OCI-LY7 (cell line): ENCODE measurements around the gene WDR49. TPM values are rescaled to one million over a fixed set of nuclear protein-coding genes. Genes with fewer than 3 reads are reported as not detected.

Experiments used
- BruUV-seq: library from RNA; stranded (reverse); fragments of 400-500 nt; replicated peaks from 2 replicates; lab custom pipeline; 2021; lab: Mats Ljungman, UMichigan
- CTCF ChIA-PET: fragments of 300-600 bp; sonication (Branson Sonifier 250); formaldehyde crosslinking; loops from one replicate; lab custom pipeline; 2022; ENCODE audit warnings: antibody characterized with exemption; ENCODE audit not compliant: unreplicated experiment; lab: Charles Lee
- POLR2A ChIA-PET: fragments of 300-600 bp; sonication (Branson Sonifier 250); formaldehyde crosslinking; loops from one replicate; lab custom pipeline; 2022; ENCODE audit warnings: antibody characterized with exemption; lab: Charles Lee
- DNase-seq: peaks from one replicate; pipeline ENCODE4 v3.0.0-alpha.2; 2015; ENCODE audit warnings: low spot score
- H2AFZ ChIP-seq: fragments of 200-600 bp; sonication (generic), shearing (Covaris generic); 2 replicates; pipeline ENCODE4 v1.6.1; 2014; ENCODE audit warnings: mild to moderate bottlenecking, antibody characterized with exemption, low read length, moderate library complexity
- H3K27ac ChIP-seq: fragments of 200-600 bp; sonication (generic); 2 replicates; pipeline ENCODE4 v1.5.1; 2014; ENCODE audit warnings: mixed run types, low read depth, mild to moderate bottlenecking, moderate library complexity, low read length, inconsistent platforms; ENCODE audit not compliant: poor library complexity, severe bottlenecking
- H3K36me3 ChIP-seq: fragments of 200-600 bp; sonication (generic); 2 replicates; pipeline ENCODE4 v1.6.1; 2014; ENCODE audit warnings: mild to moderate bottlenecking, antibody characterized with exemption, low read length, moderate library complexity, mixed read lengths; ENCODE audit not compliant: insufficient read depth
- H3K4me1 ChIP-seq: fragments of 200-600 bp; sonication (generic); 2 replicates; pipeline ENCODE4 v1.5.1; 2014; ENCODE audit warnings: mild to moderate bottlenecking, low read length; ENCODE audit not compliant: insufficient read depth, poor library complexity, severe bottlenecking
- H3K4me2 ChIP-seq: fragments of 200-600 bp; sonication (generic); 2 replicates; pipeline ENCODE4 v1.6.1; 2014; ENCODE audit warnings: mild to moderate bottlenecking, low read length
- H3K4me3 ChIP-seq: fragments of 200-600 bp; sonication (generic); 2 replicates; pipeline ENCODE4 v1.5.1; 2014; ENCODE audit warnings: mild to moderate bottlenecking, low read depth, low read length; ENCODE audit not compliant: poor library complexity, severe bottlenecking
- H3K79me2 ChIP-seq: fragments of 200-600 bp; sonication (generic); 2 replicates; pipeline ENCODE4 v1.6.1; 2016; ENCODE audit warnings: low read depth, mild to moderate bottlenecking, low read length, moderate library complexity, mixed read lengths; ENCODE audit not compliant: insufficient read depth
- H3K9me2 ChIP-seq: fragments of 200-600 bp; sonication (generic); 2 replicates; pipeline ENCODE4 v1.6.1; 2016; ENCODE audit warnings: mild to moderate bottlenecking, low read length, mixed read lengths; ENCODE audit not compliant: insufficient read depth
- H3K9me3 ChIP-seq: fragments of 200-600 bp; sonication (generic); 2 replicates; pipeline ENCODE4 v1.6.1; 2014; ENCODE audit warnings: mild to moderate bottlenecking, mixed run types, low read length, mixed read lengths
- H4K20me1 ChIP-seq: fragments of 200-600 bp; sonication (generic); 2 replicates; pipeline ENCODE4 v1.6.1; 2014; ENCODE audit warnings: mild to moderate bottlenecking, antibody characterized with exemption, low read length, moderate library complexity, mixed read lengths; ENCODE audit not compliant: insufficient read depth
- EZH2phosphoT487 ChIP-seq: fragments of 200-600 bp; sonication (generic); IDR thresholded peaks from 2 replicates; pipeline ENCODE4 v1.6.1; 2018; ENCODE audit warnings: low read depth, borderline replicate concordance, mild to moderate bottlenecking, mixed run types, antibody characterized with exemption, low read length, moderate library complexity, mixed read lengths
- intact Hi-C: fragments of 100-400 bp; cut with micrococcal nuclease; formaldehyde crosslinking; loops from one replicate; pipeline ENCODE4 v1.10.0; 2022; ENCODE audit not compliant: unreplicated experiment
- total RNA-seq, 2 experiments: library from RNA; depleted of rRNA in 1 of 2; stranded (reverse); fragments of >200 nt in 1 of 2; shearing (Covaris generic) in 1 of 2; gene quantifications; 2 replicates each; pipeline ENCODE4 v1.2.3, GENCODE V29; 2014 to 2022
- TF ChIP-seq, protein P1 (sequence below): fragments of 200-600 bp; sonication (generic); conservative IDR thresholded peaks from 2 replicates; pipeline ENCODE4 v1.5.1; 2014; ENCODE audit warnings: mild to moderate bottlenecking, antibody characterized with exemption, low read length, moderate library complexity, mixed read lengths

Gene WDR49
- total RNA-seq, 2 experiments from 2014 or later: not detected

- H3K79me2 ChIP-seq: no peaks in the 10 kb centered on the region
- no peaks in the 10 kb centered on the region for H3K4me1 ChIP-seq
- H3K27ac ChIP-seq: no peak overlapping the region
- intact Hi-C loops: no loop called here
- H3K4me3 ChIP-seq: no peak overlapping the region
- ChIA-PET POLR2A (no interaction called here), CTCF (no interaction called here)
- H3K9me3 ChIP-seq: no peaks in the 10 kb centered on the region
- H3K9me2 ChIP-seq: no peaks in the 10 kb centered on the region
- no peak for TF ChIP-seq EZH2phosphoT487
- TF ChIP-seq, protein P1, sequence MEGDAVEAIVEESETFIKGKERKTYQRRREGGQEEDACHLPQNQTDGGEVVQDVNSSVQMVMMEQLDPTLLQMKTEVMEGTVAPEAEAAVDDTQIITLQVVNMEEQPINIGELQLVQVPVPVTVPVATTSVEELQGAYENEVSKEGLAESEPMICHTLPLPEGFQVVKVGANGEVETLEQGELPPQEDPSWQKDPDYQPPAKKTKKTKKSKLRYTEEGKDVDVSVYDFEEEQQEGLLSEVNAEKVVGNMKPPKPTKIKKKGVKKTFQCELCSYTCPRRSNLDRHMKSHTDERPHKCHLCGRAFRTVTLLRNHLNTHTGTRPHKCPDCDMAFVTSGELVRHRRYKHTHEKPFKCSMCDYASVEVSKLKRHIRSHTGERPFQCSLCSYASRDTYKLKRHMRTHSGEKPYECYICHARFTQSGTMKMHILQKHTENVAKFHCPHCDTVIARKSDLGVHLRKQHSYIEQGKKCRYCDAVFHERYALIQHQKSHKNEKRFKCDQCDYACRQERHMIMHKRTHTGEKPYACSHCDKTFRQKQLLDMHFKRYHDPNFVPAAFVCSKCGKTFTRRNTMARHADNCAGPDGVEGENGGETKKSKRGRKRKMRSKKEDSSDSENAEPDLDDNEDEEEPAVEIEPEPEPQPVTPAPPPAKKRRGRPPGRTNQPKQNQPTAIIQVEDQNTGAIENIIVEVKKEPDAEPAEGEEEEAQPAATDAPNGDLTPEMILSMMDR: no peak
- no peak for DNase-seq
- no peaks in the 10 kb centered on the region for H3K36me3 ChIP-seq
- no TSS peak for BruUV-seq
- no peaks in the 10 kb centered on the region for H4K20me1 ChIP-seq
- no peak overlapping the region for H2AFZ ChIP-seq
- H3K4me2 ChIP-seq: no peak overlapping the region
Measured at GRCh38 chr3:167456157-167456799, 197.5 kb downstream of the WDR49 start.

DNA sequence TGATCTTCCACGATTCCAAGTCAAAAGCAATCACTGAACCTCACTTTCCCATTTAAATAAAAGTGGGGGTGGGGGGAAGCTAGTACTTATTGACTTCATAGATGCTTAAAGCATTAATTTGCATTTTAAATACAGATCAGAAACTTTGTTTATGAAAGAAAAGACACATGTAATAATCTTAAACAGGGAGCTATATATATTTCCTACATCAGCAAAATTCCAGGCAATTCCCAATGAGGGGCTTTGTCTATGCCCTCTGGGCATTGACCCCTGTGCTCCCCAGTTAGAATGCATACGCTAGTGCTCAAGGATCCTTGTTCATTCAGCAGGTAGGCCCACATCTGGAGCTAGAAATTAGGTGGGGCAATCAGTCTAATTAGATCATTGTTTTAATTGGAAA, 199.9 kb downstream of the WDR49 start:
- Histone ChIP-seq H3K4me3 (no peak overlapping the region), H3K9me3 (no peaks in the 10 kb centered on the region), H3K4me2 (no peak overlapping the region), H3K27ac (no peak overlapping the region), H4K20me1 (no peaks in the 10 kb centered on the region), H2AFZ (no peak overlapping the region), H3K9me2 (no peaks in the 10 kb centered on the region), H3K79me2 (no peaks in the 10 kb centered on the region), H3K36me3 (no peaks in the 10 kb centered on the region), H3K4me1 (no peaks in the 10 kb centered on the region)
- POLR2A ChIA-PET: no interaction called here
- intact Hi-C loops: no loop called here
- CTCF ChIA-PET: no interaction called here
- no TSS peak for BruUV-seq
- TF ChIP-seq, protein P1: no peak
- TF ChIP-seq EZH2phosphoT487: no peak
- DNase-seq: no peak

DNA sequence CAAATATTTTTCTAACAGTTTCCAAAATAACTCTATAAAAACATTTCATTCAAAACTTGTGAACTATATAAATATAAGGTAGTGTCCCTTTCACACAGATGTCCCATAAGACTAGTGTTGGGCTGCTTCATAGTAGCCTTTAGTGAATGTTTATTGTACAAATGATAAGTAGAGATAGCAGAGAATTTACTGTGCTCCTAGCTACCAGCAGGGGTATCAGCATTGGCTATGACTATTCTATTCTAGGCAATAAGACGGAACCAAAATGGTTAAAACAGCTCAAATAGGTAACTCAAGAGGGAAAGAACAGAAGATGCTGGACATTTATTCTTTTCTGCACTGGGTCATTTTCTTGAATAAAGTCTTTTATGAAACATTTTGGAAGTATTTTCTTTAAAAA, 202.5 kb downstream of the WDR49 start:
- Histone ChIP-seq H3K79me2 (no peaks in the 10 kb centered on the region), H3K9me3 (no peaks in the 10 kb centered on the region), H3K4me1 (no peaks in the 10 kb centered on the region), H2AFZ (no peak overlapping the region), H3K36me3 (no peaks in the 10 kb centered on the region), H3K4me3 (no peak overlapping the region), H3K27ac (no peak overlapping the region), H3K9me2 (no peaks in the 10 kb centered on the region), H3K4me2 (no peak overlapping the region), H4K20me1 (no peaks in the 10 kb centered on the region)
- intact Hi-C loops: no loop called here
- ChIA-PET POLR2A (interaction anchor here (0.7 kb wide), 1 partner anchor 27 kb away, joined by 4 read pairs; no protein-coding TSS in a partner anchor), CTCF (no interaction called here)
- DNase-seq: no peak
- no TSS peak for BruUV-seq
- TF ChIP-seq, protein P1: no peak
- no peak for TF ChIP-seq EZH2phosphoT487
